GM12892 (cell line): ENCODE results near the gene JMJD8.
A peak's percentile ranks its signal among the peaks of the same experiment; 100 is the strongest.

Experiments
- DNase-seq: peaks from one replicate; pipeline ENCODE4 v3.0.0; 2011; ENCODE audit not compliant: insufficient read length
- FAIRE-seq: peaks from 2 replicates; lab custom pipeline; 2011; peaks lifted over from hg19 to GRCh38; lab: Jason Lieb, UNC
- POLR2A ChIP-seq: IDR thresholded peaks from 2 replicates; pipeline ENCODE4 v1.6.1; 2011; ENCODE audit warnings: low read depth, low read length, control low read depth
- POLR2AphosphoS5 ChIP-seq: IDR thresholded peaks from 2 replicates; pipeline ENCODE4 v1.6.1; 2011; ENCODE audit warnings: low read depth, low read length, control low read depth
- TAF1 ChIP-seq: IDR thresholded peaks from 2 replicates; pipeline ENCODE4 v1.6.1; 2011; ENCODE audit warnings: low read depth, mild to moderate bottlenecking, control low read depth, low read length, borderline replicate concordance

Gene JMJD8

DNA sequence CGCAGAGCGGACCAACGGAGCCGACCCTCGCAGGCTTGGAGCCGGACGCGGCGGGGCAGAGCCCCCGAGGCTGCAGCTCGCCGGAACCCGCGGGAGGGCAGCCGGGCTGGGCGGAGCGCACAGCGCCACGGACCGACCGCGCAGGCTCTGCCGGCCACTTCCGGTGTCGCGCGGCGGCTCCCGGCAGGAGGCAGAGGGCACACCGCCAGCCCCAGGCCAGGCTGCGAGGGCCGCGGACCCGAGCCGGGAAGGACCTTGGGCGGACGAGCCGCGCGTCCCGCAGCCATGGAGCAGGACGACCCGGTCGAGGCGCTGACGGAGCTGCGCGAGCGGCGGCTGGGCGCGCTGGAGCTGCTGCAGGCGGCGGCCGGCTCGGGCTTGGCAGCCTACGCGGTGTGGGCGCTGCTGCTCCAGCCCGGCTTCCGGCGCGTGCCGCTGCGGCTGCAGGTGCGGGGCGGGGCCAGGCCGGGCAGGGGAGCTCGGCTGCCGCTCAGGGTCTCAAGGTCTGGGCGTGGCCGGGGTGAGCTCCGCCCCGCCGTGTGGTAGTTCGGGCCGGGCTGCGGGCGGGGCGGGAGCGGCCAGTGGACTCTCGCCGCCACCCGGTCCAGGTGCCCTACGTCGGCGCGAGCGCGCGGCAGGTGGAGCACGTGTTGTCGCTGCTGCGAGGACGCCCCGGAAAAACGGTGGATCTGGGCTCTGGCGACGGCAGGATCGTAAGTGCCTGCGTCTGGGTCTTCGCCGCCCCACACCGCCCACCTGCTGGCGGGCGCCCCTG, 37.0 kb upstream of the JMJD8 start, which contains the start of gene ANTKMT:
TSS of gene ANTKMT (plus strand) at position 157 of the 775 bp plus-strand sequence. CDS start at position 286, 129 bp downstream.
- DNase-seq (peak; percentile 98), FAIRE-seq (peak; percentile 98)
- peak; percentile 92 for TF ChIP-seq POLR2AphosphoS5
- peak; percentile 94 for TF ChIP-seq POLR2A
- peak; percentile 48; the same call in 1 of the 2 replicates for TF ChIP-seq TAF1

DNA sequence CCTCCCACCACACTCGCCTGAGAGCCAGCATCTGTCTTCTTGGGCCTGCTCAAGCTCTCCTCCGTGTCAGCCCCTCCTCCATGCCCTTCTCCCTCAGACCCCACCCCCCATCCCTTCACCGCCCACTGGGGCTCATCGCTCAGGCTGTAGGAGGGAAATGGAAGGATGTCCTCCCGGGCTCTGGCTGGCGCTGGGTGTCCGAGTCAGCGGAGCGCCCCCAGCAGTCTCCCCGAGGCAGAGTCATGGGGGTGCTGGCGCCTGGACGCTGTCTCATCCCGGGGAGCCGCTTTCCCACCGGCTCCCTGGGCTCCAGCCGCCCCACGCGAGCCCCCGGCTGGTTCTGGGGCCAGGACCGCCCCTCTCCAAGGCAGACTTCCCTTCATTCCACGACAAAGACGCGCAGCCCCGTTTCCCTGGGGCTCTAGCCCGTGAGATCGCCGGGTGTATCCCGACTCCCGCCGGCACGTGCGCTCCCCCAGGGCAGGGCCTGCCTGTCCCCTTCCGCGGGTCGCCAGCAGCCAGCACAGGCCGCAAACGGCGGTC, 36.4 kb upstream of the JMJD8 start:
- TF ChIP-seq POLR2A (no peak), POLR2AphosphoS5 (no peak), TAF1 (no peak)
- peak; percentile 80 for DNase-seq
- peak; percentile 93 for FAIRE-seq

DNA sequence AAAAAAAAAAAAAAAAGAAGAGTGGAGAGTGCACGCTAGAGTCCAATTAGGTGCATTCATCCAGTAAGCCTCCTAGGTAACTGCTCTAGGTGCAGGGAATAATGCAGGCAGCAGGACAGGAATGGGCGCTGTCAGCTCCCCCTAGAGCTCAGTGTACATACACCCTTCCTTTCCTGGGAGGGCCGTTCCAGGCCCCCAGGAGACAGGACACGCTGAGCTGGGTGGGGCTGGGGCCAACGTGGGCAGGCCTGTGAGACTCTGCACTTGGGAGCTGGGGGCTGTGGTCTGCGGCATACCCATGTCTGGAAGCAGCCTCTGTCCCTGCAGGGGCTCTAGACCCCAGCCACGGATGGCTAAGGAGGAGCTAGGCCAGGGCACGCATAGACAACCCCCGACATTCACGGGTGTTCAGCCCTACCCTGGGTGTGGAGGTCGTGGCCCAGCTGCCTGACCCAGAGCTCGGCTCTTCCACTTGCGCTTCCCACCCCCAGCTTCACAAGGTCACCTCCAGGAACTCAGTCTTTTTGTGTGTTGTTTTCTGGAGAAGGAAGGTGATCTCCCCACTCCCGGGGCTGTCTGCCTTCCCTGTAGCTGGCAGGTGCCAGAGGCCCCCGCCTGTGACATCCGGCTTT, 35.8 kb upstream of the JMJD8 start:
- DNase-seq = no peak
- TF ChIP-seq POLR2A (no peak), POLR2AphosphoS5 (no peak), TAF1 (no peak)
- peak; percentile 33 for FAIRE-seq

- DNase-seq = no peak
- FAIRE-seq = no peak
- TF ChIP-seq POLR2A = no peak
- TF ChIP-seq TAF1 = no peak
- TF ChIP-seq POLR2AphosphoS5 = no peak
Observed at GRCh38 chr16:718922-719321, 34.8 kb upstream of the JMJD8 start.

- FAIRE-seq (no peak), DNase-seq (no peak)
- TF ChIP-seq POLR2AphosphoS5 = no peak
- no peak for TF ChIP-seq TAF1
- no peak for TF ChIP-seq POLR2A
Observed at GRCh38 chr16:718389-718788, 34.3 kb upstream of the JMJD8 start.

- TF ChIP-seq POLR2AphosphoS5 (no peak), POLR2A (no peak), TAF1 (no peak)
- DNase-seq = no peak
- no peak for FAIRE-seq
Observed at GRCh38 chr16:717450-718245, 33.5 kb upstream of the JMJD8 start.

DNA sequence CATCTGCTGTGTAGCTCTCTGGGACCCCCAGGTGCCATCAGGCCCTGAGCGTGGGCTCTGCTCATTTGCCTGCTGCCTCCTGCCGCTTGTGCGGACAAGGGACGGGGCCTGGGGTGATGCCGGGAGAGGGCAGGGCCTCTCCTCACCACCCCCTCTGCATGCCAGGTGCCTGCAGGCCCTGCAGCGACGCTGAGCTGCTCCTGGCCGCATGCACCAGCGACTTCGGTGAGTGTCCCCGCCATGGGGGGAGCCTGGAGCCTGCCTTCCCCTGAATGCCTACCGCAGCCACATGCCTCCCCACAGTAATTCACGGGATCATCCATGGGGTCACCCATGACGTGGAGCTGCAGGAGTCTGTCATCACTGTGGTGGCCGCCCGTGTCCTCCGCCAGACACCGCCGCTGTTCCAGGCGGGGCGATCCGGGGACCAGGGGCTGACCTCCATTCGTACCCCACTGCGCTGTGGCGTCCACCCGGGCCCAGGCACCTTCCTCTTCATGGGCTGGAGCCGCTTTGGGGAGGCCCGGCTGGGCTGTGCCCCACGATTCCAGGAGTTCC, 32.7 kb upstream of the JMJD8 start:
- DNase-seq = no peak
- TF ChIP-seq POLR2AphosphoS5 (no peak), TAF1 (no peak), POLR2A (no peak)
- FAIRE-seq = no peak

DNA sequence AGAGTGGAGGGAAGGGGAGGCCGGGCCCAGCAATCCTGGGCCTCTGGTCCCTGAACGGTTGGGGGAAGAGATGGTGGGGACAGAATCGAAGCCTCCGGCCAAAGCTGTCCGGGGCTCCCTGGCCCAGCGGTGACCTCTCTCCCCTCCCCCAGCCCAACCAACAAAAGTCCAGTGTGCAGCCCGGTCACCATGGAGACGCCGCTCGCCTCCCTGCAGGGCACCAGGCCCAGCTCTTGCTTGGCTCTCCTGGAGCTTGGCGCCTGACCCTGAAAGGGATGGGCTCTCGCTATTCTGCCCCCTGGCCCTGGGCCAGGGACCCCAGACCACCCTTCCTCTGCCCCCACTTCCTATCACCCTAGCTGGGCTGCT, 32.0 kb upstream of the JMJD8 start:
- FAIRE-seq (no peak), DNase-seq (no peak)
- TF ChIP-seq POLR2AphosphoS5 (no peak), TAF1 (no peak), POLR2A (no peak)

DNA sequence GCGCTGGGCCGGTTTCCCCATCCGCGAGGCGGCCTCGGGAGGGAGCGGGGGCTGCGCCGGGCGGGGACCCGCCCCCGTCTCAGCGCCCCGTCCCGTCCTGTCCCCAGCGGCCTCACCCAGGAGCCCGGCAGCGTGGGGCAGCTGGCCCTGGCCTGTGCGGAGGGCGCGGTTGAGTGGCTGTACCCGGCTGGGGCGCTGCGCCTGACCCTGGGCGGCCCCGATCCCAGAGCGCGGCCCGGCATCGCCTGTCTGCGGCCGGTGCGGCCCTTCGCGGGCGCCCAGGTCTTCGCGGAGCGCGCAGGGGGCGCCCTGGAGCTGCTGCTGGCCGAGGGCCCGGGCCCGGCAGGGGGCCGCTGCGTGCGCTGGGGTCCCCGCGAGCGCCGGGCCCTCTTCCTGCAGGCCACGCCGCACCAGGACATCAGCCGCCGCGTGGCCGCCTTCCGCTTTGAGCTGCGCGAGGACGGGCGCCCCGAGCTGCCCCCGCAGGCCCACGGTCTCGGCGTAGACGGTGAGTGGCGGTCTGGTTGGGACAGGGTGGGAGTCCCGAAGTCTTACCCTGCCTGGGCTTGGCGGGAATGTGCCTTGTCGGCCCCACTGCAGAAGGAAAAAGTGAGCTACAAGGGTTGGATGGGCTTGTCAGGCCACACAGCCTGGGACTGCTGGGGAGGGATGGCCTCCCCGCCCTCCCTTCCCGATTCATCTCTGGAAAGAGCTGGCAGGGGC, 31.5 kb upstream of the JMJD8 start:
- DNase-seq (no peak), FAIRE-seq (no peak)
- TF ChIP-seq TAF1 (no peak), POLR2AphosphoS5 (no peak), POLR2A (no peak)

- TF ChIP-seq POLR2AphosphoS5 (no peak), POLR2A (no peak)
- FAIRE-seq (peak; percentile 85), DNase-seq (peak; percentile 96)
Observed at GRCh38 chr16:714558-715476, 30.7 kb upstream of the JMJD8 start, which contains the start of gene METRN. Gene METRN (plus strand): TSS chr16:715118. CDS start chr16:715290, 172 bp downstream.
